NK-92 treated with Interleukin-12 subunit alpha and Interleukin-12 subunit beta, amount 100 ng/mL, for 24 hours (cell line): ENCODE results near the gene ACSS1.
"Not testable (repeated sequence)": the region's sequence is repeated elsewhere in the genome, so short reads cannot be mapped to it uniquely, and the experiment has no call there.

Experiments used
- DNase-seq: peaks from one replicate; lab custom pipeline; 2025; lab: John Stamatoyannopoulos, UW

Gene ACSS1

GRCh38 chr20:25011261-25011660, 46.7 kb downstream of the ACSS1 start:
- DNase-seq, result no peak

GRCh38 chr20:25009218-25010145, 48.5 kb downstream of the ACSS1 start:
- DNase-seq, result no peak

DNA sequence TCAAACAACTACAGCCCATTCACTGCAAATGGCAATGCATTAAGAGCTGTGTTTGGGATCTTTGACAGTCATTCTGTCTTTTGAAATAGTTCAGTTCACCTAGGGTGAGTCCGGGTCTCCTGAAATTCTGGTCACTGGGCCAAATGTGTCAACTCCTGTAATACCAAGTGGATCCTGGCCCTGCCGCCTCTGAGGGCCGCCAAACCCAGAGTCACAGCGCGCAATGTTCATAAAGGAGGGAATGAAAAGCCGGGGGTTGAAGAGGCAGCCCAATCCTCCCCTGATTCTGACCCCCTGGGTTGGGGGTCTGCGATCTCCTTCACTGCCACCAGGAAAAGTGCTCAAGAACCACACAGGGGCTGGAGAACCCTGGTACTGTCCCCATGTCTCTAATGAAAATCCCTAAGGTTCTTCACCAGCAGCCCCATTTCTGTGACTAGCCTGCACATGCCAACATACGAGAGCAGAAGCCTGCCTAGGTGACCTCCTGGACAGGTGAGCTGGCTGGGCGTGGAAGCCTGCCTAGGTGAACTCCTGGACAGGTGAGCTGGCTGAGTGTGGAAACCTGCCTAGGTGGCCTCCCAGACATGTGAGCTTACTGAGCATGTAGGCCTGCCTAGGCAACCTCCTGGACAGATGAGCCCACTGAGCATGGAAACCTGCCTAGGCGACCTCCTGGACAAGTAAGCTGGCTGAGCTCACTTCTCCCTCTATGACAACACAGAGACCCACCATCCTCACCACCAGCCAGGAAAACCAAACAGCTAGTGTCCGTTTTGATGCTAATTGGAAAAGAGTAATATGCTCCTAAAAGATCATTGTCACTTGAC, 49.3 kb downstream of the ACSS1 start:
- no peak for DNase-seq

GRCh38 chr20:25007491-25008305, 50.2 kb downstream of the ACSS1 start:
- DNase-seq, result no peak

DNA sequence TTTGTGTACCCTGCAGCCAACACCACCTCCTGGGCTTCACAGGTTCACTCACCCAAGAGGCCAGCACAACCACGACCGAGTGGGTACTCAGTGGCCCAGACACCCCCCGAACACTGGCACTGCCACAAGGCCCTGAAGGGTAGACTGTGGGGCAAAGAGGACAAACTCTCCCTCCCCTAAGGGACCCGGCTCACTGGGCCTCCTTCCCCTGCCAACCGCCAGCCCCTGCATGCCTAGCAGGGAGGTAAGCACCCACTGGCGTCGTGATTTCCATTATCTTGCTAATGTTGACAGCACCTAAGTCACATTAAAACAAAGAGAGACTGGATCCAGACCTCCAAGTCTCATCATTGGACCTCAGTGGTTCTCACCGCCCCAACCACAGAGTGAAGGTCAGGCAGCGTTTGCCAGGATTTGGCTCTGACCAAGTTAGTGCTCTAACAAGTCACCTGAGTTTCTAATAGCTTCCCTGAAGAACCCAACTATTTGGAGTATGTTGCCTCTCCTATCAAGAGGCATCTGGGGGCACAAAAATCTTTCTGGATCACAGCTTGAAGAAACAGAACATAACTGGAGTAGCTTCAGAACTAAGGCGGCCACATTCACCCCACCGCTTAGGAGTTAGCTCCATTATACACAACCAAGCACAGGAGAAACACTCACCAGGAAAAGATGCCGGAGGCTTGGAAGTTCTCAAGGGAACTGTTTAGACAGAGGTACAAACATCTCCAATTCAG, 51.3 kb downstream of the ACSS1 start:
- DNase-seq, result no peak

DNA sequence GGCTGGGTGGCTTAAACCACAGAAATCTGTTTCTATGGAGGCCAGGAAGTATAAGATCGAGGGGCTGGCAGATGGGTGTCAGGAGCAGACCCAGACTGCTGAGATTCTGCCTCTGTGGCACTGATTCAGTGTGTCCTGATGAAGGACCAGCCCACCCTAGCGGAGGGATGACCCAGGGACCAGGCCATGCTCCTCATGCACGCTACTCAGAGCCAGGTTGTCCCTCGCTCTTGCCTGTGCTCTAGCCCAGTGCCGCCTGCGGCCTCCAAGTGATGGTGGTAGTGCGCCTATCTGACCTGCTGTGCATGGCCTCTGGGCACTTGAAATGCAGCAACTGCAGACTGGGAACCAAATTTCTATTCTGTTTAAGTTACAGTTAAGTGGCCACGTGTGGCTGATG, 52.3 kb downstream of the ACSS1 start:
- no peak for DNase-seq

DNA sequence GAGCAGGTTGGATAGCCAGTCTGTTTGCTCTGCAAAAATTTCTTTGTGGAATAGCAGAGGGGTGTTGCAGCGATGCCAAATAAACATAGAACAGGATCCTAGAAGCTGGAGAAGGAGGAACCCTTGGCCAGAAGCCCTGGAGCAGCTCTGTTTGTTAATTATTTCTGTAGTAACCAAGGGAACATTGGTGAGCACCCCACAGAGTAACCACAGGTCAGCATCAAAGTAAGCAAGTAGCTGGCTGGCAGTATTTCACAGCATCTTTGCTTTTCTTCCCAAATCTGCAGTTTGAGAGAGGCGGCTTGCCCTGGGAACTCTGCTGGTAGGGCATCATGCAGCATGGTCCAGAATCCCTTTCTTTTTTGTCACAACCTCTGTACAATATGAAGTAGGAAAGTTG, 52.7 kb downstream of the ACSS1 start:
- DNase-seq, result no peak

DNA sequence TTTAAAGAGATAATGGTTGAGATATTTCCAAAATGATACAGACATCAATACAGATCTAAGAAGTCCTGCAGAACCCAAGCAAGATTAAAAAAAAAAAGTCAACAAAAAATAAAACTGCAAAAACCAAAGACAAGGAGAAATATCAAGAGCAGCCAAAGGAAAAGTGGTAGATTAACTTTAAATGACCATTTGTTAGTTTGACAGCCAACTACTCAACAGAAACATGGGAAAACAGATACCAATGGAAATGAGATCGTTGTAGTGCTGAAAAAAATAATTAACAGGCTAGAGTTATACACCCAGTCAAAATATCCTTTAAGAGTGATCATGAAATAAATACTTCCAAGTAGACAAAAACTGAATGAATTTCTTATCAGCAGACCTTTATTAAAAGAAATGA, 54.9 kb downstream of the ACSS1 start:
- no peak for DNase-seq

GRCh38 chr20:25001323-25001722, 56.6 kb downstream of the ACSS1 start:
- not testable (repeated sequence) for DNase-seq

DNA sequence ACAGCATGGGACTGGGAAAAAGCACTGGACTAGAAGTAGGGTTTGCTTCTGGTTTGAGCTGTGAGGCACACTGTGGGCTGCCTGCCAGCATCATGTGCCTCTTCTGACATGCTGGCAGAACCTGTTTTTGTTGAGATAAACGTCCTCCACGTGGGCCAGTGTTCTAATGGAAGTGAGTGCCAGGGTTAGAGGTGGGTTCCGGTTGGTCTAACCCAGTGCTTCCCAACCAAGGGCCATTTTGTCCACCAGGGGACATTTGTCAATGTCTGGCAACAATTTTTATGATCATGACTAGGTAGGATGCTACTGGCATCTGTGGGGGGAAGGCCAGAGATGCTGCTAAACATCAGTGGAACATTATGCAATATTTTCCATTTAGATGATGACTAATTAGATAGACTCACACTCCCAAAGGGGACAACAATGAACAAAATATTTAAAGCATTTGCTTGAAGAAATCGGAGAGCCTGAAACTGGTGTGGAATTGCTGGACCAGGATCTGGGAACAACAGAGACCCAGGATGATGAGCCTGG, 57.6 kb downstream of the ACSS1 start:
- no peak for DNase-seq

GRCh38 chr20:24999568-24999967, 58.4 kb downstream of the ACSS1 start:
- DNase-seq, result no peak

DNA sequence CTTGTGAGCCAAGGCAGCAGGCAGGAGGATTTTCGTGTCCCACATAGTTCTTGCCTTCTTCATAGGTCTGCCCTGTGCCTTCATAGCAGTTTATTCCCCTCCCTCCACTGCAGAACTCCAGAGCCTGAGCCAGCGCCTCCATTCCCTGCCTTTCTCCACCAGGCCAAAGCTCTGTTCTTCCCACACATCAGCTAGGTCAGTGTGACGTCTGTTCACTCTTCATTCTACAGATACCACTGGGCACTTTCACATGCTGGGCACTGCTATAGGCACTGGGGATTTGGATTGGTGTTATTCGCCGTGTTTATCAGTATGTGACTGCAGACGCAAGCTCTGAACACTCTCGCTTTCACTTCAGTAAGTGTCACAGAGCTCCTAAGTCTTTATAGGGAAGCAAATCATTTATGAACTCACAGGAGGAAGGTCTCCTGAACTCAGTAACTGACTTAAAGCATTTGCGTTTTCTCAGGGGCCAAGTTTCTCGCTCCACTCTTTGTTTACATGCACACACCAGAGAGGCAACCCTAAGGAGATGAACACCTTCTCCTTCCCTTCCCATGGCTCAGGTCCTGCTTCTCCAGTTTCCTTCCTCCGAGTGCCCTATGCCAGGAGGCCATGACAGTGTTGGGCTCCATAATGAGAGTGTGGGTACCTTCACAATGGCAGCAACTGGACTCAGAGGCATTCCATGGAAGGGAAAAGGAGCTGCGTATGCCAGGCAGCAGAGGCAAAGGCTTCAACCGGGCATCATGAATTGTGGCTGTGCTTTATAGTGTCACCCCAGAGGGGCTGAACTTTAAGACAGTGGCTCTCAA, 59.1 kb downstream of the ACSS1 start:
- no peak for DNase-seq

- DNase-seq, result no peak
Observed at GRCh38 chr20:24998121-24998520, 59.8 kb downstream of the ACSS1 start.

DNA sequence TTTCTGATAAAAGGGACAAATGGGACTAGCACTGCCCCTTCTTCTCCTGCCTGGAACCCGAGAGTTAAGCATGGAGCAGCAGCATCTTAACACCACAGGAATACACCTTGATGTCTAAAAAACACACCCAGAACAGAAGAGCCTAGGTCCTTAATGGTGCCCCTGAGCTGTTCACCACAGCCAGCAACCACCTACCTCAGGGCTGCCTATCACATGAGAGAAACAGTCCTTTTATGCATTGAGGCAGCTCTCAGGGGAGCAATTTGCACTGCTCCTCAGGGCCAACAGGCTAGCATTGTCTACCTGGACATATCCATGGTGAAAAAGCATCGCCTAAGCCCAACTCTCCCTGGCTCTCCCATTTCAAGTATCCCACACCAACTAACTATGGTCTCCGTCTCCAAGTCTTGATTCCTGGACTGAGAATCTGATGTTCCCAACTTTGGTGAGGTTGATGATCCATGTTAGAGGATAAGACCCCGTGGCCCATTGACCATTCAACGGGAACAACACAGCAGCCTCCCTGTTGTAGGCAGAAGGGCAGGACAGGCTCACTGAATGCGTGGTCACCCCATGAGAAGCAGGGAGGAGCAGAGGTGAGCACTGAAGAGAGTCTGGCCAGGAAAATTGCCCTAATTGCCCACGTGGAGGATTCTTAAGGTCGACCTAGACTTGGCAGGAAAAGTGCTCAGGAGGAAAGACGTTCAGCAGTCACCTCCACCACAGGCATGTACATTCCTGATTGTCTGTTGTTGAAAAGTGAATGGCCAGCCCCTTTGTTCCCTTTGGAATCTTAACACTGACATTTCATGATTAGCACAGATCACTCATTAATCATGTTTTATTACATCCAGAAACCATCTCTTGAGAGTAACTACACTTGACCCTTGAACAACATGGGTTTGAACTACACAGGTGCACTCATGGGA, 61.2 kb downstream of the ACSS1 start:
- DNase-seq, result no peak

DNA sequence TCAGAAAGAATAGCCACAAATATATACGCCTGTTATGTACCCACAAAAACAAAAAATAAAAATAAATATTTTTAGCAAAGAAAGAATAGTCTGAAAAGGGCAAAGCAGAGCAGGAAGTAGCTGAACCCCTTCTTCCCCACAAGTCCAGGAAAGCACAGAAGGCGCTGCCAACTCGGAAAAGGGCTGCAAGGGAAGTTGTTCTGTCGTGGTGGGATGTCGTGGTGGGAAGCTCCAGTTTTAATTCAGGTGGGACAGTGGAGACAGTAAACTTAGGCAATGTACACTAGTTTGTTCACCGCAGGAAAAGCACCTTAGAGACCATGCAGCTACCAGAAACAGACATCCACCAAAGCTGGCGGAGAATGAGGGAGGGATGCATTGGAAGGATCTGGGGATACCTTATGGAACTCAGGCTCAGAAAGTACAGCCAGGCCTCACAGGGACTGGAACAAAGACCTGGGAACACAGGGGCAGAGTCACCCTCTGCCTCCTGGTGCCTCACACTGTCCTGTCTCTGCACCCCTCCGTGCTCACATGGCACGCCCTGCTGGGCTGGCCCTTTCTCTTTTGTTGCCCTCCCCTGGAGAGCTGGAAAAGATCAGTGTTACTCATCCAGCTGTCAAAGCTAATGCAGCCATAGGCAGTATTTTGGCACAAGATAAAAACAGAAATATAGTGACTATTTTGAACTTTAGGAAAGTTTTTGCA, 62.0 kb downstream of the ACSS1 start:
- no peak for DNase-seq

- DNase-seq, result peak; percentile 56
Observed at GRCh38 chr20:24994470-24995368, 63.2 kb downstream of the ACSS1 start.

GRCh38 chr20:24994186-24994465, 63.8 kb downstream of the ACSS1 start:
- DNase-seq, result no peak
